NCI-H2081 treated with DMSO at 0.1 percent for 48 hours (cell line): Measurements from ENCODE around the gene STK24.

Experiments used
- DNase-seq: peaks from one replicate; lab custom pipeline; 2025; lab: John Stamatoyannopoulos, UW

Gene STK24

DNA sequence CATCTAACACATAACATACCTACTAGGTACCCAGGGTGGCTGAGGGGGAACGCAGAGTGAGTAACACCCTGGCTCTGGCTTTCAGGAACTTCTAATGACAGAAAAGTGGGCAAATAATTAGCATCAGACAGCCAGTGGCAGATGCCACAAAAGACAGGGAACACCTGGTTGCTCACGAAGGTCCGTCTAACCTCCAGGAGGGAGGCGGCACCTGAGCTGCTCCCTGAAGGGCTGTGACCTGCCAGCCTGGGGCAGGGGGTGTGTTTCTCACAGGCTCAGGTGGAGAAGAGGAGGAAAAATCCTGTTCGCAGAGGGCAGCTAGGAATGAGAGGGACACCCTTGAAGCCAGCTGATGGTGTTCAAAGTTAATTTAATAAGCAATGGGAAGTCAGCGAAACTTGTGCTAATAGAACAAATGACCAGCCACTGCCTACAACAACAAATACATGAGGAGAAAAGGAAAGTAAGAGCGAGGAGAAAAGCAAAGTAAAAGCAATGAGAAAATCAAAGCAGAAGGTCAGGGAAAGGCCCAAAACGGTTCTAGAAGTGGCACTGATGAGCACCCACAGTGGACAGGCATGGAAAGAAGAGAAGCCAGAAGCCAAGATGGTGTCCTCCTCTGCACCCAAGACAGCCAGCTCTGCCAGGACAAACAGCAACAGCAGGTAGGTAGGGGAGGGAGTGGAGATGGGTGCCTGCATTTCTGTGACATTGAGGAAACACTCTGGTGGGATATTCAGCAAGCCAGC is 87.3 kb downstream of the STK24 start:
- no peak for DNase-seq

DNA sequence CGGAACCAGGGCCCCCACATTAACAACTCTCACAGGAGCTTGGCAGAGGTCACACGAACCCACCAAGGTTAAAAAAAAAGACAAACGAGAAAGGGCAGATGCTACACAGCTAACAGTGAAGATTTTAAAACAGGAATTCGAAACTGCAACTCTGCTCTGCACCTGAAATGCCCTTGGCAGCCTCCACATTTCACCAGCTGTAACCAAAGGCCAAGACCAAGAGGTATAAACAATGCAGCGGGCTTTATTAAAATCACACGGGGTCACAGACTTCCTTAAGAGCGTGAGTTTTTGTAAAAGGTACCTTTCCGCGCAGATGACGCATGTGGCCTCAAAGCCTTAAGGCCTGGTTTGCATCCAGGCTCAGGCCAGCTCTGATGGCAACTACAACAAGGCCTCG is 88.2 kb downstream of the STK24 start:
- DNase-seq = no peak

GRCh38 chr13:98487522-98487921 is 89.4 kb downstream of the STK24 start:
- DNase-seq = no peak

DNA sequence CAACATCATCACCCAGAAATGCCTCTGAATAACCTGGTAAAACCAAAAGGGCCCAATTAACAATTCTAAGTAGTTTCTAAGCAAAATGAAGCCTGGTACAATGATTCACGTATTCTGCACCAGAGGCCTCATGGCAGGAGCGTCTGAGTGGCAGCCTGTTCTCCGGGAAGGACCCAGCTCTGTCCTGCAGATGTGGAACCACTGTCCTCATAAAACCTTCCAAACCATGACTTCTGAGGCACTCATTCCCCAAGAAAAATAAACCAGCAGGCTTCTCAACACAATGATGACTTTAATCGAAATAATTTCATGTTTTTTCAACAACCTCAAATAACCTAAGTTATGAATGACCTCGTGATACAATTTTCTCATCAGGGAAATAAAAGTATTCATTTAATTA is 89.9 kb downstream of the STK24 start:
- no peak for DNase-seq

DNA sequence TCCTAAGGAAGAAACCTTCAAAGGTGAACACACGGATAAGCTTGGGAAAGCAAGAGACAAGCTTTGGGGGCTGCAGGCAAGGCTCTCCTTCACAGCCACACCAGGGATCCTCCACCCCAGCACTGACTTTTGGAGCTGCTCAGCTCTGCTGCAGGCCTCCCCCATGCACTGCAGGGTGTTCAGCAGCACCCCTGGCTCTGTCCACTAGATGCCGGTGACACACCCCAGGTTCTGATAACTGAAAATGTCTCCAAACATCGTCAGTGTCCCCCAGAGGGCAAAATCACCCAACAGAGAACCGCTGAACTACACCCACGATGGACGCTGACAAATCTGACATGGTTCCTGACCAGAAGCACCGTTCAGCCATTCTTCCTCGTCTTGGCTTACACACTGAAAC is 90.5 kb downstream of the STK24 start:
- no peak for DNase-seq

- no peak for DNase-seq
Measured at GRCh38 chr13:98485561-98485960, 91.3 kb downstream of the STK24 start.

DNA sequence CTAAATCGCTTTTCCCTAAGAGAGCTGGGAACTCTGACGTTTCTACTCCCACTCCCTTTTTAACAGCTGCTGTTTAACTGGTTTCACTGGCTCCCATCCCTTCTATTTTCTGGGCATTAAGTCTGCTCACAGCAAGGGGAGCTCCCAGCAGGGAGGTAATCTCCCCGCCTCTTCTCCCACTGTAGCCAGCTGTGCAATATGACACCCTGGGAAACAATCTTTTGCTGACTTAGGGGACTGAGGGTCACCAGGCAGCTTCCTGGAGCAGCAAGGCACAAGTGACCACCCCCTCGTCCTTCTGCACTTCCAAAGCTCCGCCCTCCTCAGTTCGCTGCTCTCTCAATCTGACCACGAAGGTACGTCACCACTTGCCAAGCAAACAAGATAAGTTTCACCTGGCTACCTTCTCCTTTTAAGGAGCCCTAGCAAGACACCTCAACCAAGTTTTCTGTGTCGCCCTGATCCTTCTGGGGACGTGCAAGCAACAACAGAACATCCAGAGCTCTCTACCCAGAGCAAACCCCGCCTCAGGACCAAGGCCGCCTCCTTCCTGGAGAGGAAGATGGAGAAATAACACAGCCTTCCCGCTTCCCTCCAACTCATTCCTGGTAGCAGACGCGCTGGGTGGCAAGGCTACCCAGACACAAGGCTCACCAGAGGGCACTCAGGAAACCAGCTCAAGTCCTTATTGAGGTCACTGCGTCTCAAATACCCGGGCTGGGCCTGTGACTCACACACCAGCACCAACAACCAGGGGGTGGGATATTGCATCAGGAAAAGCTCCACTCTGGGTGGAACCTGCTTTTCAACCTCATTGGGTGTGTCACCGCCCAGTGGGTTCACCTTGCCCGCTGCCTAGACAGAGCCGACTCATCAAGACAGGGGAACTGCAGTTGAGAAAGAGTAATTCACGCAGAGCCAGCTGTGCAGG is 92.4 kb downstream of the STK24 start:
- DNase-seq = no peak

GRCh38 chr13:98483601-98484288 is 93.2 kb downstream of the STK24 start:
- DNase-seq = no peak

DNA sequence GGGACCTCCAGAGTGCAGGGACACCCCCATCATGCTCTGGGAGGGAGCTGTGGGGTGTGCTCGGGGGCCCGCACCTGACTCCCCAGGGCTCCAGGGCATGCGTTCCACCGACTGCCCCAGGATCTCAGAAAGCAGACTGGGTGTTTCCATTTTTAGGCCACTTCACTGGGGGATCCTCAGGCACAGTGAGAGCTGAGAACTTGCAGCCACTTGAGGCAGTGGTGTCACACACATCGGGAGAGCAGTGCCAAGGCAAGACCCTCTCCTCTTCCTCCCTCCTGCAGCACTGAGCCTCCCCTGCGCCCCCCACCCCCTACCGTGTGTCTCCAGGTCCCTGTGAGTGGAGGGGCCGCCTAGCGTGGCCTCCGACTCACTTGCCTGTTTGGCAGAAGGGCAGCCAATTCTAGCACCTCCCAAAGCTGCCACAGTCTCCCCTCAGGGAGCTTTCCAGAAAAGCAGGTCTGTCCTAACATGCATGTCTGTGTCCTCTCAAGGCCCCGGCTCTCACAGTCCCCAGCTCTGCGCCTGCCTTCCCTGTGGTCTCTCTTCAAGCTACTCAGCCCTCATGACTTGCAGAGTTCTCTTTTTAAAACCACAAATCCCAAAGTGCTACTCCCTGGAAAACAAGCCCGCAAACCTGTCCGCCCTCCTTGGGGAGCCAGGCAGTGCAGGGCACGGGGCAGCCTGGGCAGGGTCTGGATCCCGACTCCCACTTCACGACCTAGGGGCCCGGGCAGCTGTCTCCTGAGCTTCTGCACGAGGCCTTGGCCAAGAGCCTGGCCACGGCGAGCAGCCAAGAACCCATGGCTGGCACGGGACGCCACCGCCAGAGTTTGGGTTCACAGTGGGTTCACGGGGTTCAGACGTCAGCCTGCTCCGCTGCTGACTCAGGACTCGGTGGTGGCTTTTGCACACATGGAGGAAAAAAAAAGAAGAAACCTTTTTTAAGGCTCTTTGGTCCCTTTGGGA is 94.1 kb downstream of the STK24 start:
- no peak for DNase-seq

GRCh38 chr13:98480915-98481877 is 95.7 kb downstream of the STK24 start:
- no peak for DNase-seq

DNA sequence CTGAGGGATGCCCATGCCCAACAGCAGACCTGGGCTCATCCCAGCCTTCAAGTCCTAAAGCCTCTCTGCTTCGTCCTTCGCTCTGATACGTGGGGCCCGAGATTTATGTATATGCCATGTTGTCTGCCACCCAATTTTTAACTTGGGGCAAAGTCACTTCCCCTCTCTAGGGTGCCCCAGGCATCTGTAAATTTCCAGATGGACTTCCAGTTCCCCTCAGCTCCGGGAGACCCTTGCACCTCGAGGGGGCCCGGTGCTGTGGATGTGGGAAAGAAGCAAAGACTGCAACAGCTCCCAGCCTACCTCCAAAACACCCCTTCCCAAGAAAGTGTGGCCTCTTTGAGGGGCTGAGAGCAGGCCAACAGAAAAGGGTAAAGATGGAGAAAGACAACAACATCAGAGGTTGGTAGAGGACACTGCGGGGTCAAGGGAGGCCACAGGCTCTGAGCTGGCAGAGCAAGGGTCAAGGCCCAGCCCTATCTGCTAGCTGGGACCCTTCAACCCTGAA is 97.4 kb downstream of the STK24 start:
- no peak for DNase-seq

GRCh38 chr13:98478189-98479129 is 98.4 kb downstream of the STK24 start:
- DNase-seq = no peak

DNA sequence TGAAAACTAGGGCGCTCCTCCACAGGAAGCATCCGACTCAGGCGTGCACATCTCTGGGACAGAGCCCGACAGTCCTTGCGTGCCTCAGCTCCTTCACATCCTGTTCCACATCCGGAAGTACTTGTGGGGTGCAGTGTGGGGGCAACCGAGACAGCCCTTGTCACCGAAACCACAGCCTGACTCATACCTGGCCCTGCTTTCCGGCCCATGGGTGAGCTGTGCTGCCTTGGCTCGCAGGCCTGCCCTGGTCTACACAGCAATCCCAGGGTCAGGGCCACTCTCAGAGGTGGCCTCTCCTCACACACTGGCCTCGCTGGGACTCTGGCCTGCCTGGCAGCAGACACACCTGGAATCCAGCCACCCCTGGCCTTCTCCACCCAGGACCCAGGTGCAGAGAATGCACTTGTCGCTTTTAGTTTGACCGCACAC is 100.4 kb downstream of the STK24 start:
- DNase-seq = no peak

- no peak for DNase-seq
Measured at GRCh38 chr13:98476106-98476505, 100.8 kb downstream of the STK24 start.

DNA sequence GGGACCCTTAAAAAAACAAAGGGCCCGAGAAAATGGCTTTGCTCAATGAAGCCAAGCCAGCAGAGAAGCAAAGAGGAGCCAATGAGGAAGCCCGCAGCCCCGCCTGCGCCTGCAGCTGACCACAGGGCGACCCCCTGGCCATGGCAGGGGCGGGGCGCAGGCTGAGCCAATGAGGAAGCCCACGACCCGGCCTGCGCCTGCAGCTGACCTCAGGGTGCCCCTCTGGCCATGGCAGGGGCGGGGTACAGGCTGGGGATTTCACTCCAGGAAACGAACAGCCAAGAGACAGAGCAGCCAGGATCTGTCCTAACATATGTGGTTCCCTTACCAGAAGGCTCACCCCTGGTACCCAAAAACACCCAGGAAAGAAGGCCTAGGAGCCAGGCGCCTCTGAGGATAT is 101.4 kb downstream of the STK24 start:
- DNase-seq = no peak

DNA sequence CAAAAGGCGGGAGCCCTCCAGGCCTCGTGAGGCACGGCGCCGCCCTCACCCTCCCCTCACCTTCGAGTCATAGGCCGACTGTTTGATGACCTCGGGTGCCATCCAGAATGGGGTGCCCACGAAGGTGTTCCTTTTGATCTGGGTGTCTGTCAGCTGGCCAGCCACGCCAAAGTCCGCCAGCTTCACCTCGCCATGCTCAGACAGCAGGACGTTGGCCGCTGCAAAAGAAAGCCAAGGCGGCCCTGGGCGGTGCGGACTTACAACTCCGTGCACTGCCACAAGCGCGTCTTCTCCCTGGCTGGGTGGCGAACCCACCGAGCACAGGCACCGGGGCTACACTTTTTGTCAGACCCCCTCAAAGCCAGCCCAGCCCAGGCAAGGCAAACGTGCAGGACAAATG is 102.1 kb downstream of the STK24 start:
- no peak for DNase-seq

- DNase-seq = no peak
Measured at GRCh38 chr13:98474292-98474691, 102.6 kb downstream of the STK24 start.

GRCh38 chr13:98473788-98474144 is 103.1 kb downstream of the STK24 start:
- DNase-seq = no peak
